GM19397 (cell line): Measurements from ENCODE around the gene LCN15.
"Not testable (repeated sequence)": the region's sequence is repeated elsewhere in the genome, so short reads cannot be mapped to it uniquely, and the experiment has no call there.

ENCODE experiments used
- ATAC-seq: cut with Tn5 transposase; IDR thresholded peaks from one replicate; pipeline ENCODE4 v1.9.1; 2021; ENCODE audit warnings: mild to moderate bottlenecking, moderate library complexity; ENCODE audit not compliant: unreplicated experiment

The LCN15 gene

DNA sequence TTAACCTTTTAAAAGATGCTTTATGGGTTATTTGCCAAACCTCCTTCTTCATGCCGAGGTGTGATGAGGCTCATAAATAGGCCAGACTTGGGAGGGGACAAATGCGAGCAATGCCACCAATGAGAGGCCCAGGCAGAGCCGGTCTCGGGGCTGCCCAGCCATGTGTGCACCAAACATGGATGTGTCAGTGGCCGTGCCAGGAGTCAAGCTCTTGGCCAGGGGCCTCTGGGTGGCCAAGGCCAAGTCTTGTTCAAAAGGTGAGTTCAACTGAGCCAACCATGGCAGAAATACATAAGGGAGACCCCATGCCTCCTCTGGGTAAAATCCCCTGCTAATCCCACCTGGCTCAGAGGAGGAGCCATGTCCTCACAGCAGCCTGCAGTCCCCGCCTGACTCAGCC is 10.9 kb upstream of the LCN15 start:
- ATAC-seq = no peak

DNA sequence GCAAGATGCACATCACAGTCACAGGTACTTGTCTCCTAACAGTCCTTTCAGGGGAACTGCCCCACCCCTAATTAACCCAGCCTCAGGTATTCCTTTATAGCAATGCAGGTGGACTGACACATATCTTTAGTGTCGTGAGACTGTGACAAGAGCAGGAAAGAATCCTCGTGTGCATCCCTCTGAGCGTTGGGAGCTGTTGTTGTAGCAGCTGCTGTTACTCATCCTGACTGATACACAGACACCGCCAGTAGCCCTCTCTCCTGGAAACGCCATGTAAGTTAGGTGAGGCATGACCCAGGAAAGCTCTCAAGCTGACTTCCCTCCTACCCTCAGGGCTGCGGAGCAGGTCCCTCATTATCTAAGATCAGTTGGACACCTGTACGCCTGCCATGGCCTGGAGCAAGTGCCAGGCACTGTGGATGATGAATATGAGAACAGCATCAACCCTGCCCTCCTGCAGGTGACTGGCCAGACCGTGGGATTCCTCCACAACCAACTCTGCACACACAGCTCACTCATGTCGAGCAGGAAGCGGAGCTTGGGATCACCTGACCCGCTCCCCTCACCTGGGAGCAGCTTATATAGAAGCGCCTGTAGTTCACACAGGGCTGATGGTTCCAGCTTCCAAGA is 10.2 kb upstream of the LCN15 start:
- ATAC-seq = no peak

DNA sequence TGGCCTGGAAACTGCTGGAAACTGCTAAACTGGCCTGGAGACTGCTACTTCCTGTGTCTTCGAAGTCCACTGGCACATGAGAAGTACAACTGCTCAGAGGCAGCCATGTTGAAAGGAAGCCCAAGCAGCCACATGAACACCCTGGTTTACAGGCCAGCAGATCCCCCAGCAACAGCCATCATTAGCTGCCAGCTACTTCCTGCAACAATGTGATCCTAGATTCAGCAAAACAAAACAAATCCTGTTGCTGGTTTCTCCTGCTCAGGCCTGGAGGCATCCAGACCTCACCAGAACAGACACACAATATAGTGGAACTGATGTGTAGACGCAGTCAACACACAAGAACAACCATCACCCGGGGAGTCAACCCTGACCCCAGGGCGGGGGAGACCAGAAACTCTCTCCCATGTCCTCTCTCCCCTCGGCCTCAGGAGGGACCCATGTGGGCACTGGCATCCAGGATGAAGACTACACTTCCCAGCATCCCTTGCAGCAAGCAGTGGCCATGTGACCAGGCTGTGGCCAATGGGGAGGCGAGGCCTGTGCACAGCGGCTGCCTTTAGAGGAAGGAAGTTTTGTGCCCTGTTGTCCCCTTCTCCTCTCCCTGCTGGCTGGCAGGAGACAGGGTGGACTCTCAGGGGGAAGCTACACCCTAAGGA is 9.2 kb upstream of the LCN15 start:
- no peak for ATAC-seq

DNA sequence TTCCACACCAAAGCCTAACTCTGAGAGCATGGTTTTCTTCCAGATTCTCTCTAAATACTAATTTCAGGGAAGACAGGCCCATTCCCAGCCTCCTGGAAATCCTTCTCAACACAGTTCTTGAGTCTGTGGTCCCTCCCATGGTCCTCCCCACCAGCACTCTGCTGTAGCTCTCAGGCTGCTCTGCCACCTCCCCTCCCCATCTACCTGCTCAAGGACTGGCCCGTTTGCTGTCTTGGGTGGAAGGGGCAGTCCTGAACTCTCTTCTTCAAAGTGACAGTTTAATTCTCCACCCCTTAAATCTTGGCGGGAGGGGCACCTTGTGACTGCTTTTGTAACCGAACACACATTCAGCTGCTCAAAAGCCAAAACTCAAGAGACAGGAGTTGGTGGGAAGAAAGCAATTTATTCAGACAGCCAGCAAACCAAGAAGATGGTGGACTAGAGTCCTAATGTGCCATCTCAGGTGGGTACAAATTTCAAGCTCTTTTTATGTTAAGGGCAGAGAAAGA is 7.6 kb upstream of the LCN15 start:
- no peak for ATAC-seq

DNA sequence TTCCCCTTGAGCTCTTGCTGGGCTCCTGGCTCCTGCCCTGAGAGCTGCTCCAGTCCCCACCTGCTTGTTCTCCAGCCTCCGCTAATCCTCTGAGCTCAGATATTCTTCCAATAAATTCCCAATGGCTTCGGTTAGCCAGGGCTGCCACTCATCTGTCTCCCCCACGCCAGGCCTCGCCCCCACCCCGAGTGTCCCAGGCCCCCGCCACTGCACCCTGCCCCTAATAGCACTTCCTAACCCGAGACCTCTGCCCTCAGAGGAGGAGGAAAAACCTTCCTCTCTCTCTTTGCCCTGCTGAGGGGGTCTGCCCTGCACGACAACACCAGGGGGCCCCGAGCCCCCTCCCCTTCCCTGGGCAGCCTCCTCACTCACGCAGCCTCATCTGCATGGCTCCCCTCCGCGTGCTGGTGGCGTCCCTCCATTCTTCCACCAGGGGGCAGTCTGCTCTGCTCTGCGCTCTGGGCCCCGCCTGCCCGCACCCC is 5.4 kb upstream of the LCN15 start:
- no peak for ATAC-seq

DNA sequence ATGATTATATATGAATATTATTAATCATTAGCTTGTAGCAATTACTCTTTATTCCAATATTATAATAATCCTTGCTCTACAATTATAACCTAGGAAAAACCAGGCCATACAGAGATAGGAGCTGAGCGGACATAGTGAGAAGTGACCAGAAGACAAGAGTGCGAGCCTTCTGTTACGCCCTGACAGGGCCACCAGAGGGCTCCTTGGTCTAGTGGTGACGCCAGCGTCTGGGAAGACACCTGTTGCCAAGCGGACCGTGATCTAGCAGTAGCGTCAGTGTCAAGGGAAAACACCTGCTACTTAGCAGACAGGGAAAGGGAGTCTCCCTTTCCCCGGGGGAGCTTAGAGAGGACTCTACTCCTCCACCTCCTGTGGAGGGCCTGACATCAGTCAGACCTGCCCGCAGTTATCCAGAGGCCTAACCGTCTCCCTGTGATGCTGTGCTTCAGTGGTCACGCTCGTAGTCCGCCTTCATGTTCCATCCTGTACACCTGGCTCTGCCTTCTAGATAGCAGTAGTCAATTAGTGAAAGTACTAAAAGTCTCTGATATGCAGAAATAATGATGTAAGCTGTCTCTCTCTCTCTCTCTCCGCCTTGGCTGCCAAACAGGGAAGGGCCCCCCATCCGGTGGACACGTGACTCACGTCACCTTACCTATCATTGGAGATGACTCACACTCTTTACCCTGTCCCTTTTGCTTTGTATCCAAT is 2.2 kb upstream of the LCN15 start:
- not testable (repeated sequence) for ATAC-seq

DNA sequence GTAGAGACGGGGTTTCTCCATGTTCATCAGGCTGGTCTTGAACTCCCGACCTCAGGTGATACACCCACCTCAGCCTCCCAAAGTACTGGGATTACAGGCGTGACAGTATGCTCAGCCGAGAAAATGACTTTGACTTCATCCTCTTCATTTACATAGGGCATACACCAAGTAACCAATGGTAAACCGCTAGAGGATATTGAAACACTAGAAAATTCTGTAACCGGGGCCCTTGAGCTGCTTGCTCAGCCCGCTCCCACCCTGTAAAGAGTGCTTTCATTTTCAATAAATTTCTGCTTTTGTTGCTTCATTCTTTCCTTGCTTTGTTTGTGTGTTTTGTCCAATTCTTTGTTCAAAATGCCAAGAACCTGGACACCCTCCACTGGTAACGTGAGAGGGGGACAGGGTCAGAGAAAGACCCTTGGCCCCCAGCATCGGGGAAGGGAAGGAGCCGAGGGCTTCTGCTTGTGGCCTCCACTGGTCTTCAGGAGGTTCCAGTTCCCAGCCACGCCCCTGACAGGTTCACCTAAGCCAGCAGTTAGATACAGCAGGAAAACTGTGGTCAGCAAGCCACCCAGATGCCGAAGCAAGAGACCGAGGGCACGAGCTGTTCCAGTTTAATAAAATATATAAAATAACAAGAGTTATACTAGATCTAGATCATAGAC is 1.6 kb upstream of the LCN15 start:
- not testable (repeated sequence) for ATAC-seq

DNA sequence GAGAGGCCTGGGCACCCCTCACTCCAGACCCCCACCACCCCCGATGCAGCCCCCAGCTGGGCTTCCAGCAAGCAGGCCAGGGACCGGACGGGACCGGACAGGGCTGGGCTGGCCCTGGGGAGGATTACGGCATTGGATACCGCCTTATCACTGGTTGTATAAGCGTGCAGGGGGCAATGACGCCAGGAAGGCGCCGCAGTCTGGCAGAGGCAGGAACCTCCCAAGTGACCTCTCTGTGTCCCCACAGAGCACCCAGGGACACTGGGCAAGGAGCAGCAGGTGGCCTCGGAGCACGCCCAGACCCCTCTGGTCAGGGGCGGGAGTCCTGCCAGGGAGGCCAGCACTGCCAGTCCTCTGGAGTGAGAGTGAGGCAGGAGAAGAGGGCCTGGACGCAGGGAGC is 723 bp upstream of the LCN15 start:
- ATAC-seq = no peak

DNA sequence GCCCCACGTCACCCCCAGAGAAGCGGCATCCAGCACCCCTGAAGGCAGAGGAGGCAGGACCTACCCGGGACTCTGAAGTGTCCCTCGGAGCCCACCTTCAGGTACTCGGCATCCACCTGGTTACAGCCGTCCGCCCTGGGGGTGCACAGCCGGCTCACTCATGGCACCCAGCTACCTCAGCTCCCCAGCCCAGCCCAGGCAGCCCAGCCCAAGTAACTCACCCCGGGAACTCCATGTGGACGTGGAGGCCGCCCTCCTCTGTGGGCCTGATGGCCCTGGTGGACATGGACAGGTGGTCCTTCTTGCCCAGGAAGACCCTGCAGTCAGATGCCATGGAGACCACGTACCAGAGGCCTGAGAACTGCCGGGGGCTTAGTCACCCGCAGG is 676 bp downstream of the LCN15 start:
- no peak for ATAC-seq

DNA sequence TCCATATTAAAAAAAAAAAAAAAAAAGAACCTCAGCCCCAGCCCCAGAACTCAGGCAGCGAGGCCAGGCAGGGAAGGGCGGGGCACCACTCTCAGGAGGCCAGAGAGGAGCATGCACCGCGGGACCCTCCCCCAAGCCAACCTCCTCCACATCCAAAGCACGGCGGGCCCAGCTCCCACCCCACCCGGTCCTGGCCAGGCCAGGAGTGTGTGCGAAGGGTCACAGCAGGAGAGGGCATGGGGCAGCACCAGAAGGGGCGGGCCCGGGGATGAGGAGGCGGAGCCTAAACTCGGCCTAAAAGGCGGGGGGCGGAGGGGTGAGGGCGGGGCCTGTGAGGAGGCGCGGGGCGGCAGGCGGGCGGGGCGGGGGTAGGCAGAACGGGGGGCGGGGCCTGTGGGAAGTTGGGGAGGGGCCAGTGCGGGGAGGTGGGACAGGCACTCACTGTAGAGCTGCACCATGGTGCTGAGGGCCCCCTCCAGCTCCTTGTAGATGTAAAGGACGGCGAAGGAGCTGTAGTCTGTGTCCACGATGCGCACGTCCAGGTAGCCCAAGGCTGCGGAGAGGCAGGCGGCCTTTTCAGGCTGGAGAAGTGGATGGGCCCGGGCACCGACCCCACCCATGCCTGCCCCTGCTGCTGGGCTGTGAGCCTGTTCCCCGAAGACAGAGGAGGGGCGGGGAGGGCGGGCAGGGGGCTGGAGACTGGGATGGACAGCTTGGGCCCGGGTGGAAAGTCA is 1.2 kb downstream of the LCN15 start:
- ATAC-seq = no peak

DNA sequence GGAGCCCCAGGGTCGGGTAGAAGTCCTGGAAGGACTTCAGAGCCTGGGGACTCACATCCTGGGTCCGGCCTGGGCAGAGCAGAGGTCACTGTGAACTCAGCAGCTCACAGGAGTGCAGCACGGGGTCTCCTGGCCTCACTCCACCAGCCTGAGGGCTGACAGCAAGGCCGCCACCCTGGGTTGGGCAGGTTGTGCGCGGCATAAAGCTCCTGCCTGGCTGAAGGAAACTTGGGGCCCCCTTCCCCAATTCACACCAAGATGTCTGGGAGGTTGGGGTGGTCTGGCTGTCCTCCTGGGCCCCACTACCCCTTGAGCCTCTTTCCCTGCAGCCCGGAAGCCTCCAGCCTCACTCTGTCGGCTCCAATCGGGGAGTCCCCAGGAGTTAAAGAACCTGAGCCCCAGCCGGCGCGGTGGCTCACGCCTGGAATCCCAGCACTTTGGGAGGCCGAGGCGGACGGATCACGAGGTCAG is 2.1 kb downstream of the LCN15 start:
- ATAC-seq = no peak

DNA sequence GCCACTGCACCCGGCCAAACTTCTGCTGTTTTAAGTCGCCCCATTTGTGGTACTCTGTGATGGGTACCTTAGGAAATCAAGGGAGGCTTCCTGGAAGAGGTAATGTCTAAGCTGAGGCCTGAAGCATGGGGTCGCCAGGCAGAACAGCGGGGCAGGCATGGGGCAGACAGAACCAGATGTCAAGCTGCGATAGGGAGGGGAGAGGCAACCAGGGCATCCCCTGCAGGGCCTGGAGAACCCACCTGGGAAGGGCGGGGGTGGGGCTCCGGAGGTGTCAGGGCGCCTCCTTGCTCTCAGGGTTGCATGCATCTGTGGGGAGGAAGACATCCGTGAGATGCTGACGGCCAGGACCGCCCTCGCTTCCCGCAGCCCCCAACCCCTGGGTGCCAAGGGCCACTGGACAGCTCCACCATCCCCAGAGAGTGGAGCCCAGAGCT is 2.8 kb downstream of the LCN15 start:
- no peak for ATAC-seq

DNA sequence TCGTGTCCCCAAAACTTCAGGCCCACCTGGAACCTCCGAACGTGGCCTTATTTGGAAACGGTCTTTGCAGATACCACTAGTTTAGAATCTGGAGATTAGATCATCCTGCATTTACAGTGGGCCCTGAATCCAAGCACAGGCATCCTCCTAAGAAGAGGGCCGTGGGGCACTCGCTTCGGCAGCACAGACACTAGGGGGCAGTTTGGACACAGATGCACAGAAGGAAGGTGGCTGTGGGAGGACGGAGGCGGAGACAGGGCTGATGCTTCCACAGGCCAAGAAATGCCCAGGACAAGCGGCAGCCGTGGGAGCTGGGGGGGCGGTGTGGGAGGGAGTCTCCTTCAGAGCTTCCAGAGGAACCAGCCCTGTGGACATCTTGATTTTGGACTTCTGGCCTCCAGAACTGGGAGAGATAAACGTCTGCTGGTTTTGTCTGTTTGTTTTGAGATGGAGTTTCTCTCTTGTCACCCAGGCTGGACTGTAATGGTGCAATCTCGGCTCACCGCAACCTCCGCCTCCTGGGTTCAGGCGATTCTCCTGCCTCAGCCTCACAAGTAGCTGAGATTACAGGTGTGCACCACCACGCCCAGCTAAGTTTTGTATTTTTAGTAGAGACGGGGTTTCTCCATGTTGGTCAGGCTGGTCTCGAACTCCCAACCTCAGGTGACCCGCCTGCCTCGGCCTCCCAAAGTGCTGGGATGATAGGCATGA is 3.3 kb downstream of the LCN15 start:
- ATAC-seq = not testable (repeated sequence)

DNA sequence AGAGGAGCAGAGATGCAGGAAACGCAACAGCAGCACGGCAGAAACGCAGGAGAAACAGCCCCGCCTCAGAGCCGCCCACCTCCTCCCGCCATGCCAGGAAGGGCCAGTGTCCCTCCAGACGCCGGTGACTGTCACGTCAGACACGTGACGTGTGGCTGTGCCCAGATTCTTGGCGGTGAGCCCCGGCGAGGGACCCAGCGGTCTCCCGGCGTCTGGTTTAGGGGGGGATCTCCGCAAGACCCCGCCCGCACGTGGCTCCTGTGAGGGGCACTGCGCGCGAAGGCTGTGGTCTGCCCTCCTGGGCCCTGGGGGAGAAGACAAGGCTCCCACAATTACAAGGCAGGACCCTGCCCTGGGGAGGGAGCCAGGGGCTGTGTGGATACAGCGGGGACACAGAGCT is 3.9 kb downstream of the LCN15 start:
- no peak for ATAC-seq

DNA sequence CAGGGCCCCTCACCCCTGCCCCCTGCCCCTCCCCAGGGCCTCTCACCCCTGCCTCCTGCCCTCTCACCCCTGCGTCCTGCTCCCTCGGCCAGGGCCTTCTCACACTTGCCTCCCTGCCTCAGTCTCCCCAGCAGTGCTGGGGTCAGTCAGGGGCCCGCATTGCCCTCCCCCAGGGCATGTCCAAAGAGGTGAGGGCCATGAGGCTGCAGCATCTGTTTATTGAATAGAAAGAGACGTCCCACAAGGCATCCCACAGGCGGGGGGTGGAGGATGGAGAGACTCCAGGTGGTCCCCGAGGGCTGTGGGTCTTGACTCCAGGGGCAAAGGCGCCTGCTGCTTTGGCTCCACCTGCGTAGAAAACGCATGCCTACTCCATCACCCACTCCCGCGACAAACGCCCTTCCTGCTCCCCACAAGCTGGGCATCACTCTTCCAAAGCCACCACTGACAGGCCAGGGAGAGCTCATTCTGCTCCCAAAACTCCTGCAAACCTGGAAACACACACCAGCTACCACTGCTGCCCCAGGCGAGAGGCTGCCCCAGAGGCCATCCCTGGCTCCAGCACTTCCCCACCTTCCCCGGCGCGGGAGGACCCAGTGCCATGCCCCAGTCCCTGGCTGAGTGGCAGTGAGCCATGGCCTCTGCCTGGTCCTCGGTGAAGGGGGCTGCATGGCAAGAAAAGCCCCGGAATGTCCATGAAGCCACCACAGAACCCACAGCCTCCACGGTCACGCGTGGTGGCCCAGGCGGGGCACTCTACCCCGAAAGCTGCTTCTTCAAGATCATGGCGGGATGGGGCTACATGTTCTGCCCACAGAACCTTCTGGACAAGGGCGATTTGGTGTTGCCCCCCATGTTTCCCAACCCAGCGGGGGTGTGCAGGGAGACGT is 4.6 kb downstream of the LCN15 start:
- ATAC-seq = no peak

DNA sequence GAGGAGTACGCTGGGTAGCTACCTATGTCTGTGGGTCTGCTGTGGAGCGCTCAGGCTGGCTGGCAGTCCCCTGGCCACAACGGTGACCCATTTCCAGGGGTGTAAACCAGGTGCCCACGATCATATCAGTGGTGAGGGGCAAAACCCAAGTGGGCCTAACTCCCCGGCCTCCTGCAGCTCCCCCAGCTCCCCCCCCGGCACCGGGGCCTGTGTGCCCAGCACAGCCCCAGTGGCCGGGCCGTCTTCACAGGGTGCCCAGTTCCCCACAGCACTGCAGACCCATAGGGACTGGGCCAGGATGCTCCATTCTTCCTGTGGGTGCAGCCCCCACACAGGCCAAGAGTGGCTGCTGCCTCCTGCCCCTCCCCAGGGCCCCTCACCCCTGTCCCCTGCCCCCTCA is 5.3 kb downstream of the LCN15 start:
- no peak for ATAC-seq

DNA sequence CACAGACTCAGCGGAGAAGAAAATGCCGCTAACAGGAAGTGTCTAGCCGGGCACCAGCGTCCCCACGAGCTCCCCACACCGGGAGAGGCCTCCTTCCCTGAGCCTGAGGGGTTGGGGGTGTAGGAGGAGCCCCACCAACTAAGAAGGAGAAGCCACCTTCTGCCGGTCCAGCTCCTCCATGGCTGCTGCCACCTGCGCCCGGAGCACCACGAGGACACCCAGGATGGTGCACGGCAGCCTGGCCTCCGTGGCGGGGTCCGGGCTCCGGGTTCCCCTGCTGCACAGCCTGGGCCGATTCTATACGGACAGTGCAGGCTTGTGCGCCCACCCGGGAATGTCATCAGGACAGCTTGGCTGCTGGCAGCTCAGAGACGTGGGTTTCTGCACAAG is 6.6 kb downstream of the LCN15 start:
- no peak for ATAC-seq

DNA sequence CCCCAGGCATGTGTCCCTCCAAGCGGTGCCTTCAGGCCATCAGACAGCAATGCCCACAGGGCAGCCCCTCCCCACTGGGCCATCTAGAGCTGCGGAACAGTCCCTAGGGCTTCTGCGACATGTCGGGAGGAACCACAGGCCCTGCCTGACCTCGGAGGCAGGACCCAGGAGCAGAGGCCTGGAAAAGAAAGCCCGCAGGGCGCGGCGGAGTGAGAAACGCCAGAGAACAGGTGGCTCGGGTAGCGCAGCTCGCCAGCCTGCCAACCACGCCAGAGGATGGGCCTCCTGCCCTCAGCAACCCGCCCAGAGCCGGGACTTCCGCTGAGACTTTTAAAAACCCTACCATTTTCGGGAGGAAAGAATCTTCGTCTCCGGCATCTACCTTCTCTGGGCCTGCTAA is 7.0 kb downstream of the LCN15 start:
- ATAC-seq = no peak

DNA sequence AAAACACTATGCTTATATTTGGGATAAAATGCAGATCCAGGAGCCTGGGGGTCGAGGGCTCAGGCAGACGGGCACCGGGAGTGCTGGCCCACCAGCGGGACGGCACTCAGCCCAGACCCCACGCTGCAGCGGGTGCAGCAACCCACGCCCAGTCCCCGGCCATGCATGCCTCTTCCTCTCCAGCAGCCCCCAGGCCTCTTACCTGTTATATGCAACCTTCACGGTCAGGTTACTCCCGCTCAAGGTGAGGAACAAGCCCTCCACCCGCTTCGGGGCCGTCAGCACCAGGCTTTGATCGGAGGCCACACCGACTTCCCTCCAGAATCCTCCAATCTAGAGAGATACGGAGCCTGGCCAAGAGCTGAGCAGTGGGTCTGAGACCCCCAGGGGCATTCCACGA is 7.5 kb downstream of the LCN15 start:
- no peak for ATAC-seq
